ENCODE measurements around the gene ABITRAM.

Gene ABITRAM

GRCh38 chr9:108900176-108900575 is 34.0 kb upstream of the ABITRAM start:
- TF ChIP-seq, protein P1, sequence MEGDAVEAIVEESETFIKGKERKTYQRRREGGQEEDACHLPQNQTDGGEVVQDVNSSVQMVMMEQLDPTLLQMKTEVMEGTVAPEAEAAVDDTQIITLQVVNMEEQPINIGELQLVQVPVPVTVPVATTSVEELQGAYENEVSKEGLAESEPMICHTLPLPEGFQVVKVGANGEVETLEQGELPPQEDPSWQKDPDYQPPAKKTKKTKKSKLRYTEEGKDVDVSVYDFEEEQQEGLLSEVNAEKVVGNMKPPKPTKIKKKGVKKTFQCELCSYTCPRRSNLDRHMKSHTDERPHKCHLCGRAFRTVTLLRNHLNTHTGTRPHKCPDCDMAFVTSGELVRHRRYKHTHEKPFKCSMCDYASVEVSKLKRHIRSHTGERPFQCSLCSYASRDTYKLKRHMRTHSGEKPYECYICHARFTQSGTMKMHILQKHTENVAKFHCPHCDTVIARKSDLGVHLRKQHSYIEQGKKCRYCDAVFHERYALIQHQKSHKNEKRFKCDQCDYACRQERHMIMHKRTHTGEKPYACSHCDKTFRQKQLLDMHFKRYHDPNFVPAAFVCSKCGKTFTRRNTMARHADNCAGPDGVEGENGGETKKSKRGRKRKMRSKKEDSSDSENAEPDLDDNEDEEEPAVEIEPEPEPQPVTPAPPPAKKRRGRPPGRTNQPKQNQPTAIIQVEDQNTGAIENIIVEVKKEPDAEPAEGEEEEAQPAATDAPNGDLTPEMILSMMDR (conservative IDR thresholded peaks at IDR 0.05; ENCODE audit: low read length), result no peak
- TF ChIP-seq EZH2phosphoT487 (IDR thresholded peaks at IDR 0.05; ENCODE audit: borderline replicate concordance), result no peak
- no peaks in the 10 kb centered on the region for H3K79me2 ChIP-seq (ENCODE audit: insufficient read depth, low read length)
- no peak overlapping the region for H3K4me3 ChIP-seq (ENCODE audit: low read length, poor library complexity, severe bottlenecking)
- no peaks in the 10 kb centered on the region for H3F3A ChIP-seq (ENCODE audit: low read depth)
- H4K20me1 ChIP-seq (ENCODE audit: insufficient read depth, low read length, poor library complexity, severe bottlenecking), result no peaks in the 10 kb centered on the region
- no peaks in the 10 kb centered on the region for H3K4me1 ChIP-seq (ENCODE audit: insufficient read depth, low read length, poor library complexity, severe bottlenecking)
- no peaks in the 10 kb centered on the region for H3K9me3 ChIP-seq (ENCODE audit: insufficient read depth, low read depth, low read length)
- H3K36me3 ChIP-seq (ENCODE audit: insufficient read depth, low read length), result peaks cover 72% of the 10 kb centered on the region
- no peak overlapping the region for H3K9ac ChIP-seq (ENCODE audit: low read depth, low read length, poor library complexity, severe bottlenecking)
- H3K4me2 ChIP-seq (ENCODE audit: low read depth, low read length, poor library complexity, severe bottlenecking), result no peak overlapping the region
- no peak overlapping the region for H2AFZ ChIP-seq (ENCODE audit: low read length)
- H3K27me3 ChIP-seq (ENCODE audit: insufficient read depth, low read length, poor library complexity, severe bottlenecking), result no peaks in the 10 kb centered on the region
- no peaks in the 10 kb centered on the region for H3K9me2 ChIP-seq (replicated peaks; ENCODE audit: low read depth, low read length)

DNA sequence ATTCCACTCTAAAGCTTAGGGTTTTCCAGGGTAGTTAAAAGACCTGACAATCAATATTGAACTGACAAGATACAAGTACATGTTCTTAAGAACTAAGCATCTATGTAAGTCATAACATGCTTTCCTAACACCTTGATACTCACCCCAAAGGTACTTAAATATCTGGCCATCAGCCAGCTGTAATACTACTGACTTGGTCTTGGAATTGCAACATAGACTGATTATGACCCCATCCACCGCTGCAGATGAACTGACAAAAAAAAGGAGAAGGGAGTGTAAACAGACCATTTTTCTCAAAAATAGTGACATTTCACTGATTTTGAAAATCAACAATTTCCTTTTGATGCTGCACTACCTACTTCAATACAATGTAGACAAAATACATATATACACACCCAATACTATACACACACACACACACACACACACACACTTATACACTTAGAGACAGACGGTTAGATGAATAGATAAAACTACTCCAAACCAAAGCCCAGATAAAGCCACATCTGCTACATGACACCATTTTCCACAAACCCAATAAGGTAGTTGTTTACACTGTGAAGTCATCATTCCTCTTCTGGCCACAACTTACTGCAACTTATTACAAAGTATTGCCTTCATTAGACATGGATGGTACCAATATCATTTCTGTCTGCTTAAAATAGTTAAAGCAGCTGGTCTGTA is 30.6 kb upstream of the ABITRAM start:
- H2AFZ ChIP-seq (ENCODE audit: low read length), result no peak overlapping the region
- no peaks in the 10 kb centered on the region for H3K4me1 ChIP-seq (ENCODE audit: insufficient read depth, low read length, poor library complexity, severe bottlenecking)
- TF ChIP-seq EZH2phosphoT487 (IDR thresholded peaks at IDR 0.05; ENCODE audit: borderline replicate concordance), result no peak
- TF ChIP-seq, protein P1 (conservative IDR thresholded peaks at IDR 0.05; ENCODE audit: low read length), result no peak
- H3K27me3 ChIP-seq (ENCODE audit: insufficient read depth, low read length, poor library complexity, severe bottlenecking), result no peaks in the 10 kb centered on the region
- H3K4me2 ChIP-seq (ENCODE audit: low read depth, low read length, poor library complexity, severe bottlenecking), result no peak overlapping the region
- H3K79me2 ChIP-seq (ENCODE audit: insufficient read depth, low read length), result no peaks in the 10 kb centered on the region
- H3K9me2 ChIP-seq (replicated peaks; ENCODE audit: low read depth, low read length), result no peaks in the 10 kb centered on the region
- H3K4me3 ChIP-seq (ENCODE audit: low read length, poor library complexity, severe bottlenecking), result no peak overlapping the region
- H3K9me3 ChIP-seq (ENCODE audit: insufficient read depth, low read depth, low read length), result no peaks in the 10 kb centered on the region
- peaks cover 69% of the 10 kb centered on the region for H3K36me3 ChIP-seq (ENCODE audit: insufficient read depth, low read length)
- no peaks in the 10 kb centered on the region for H3F3A ChIP-seq (ENCODE audit: low read depth)
- H3K9ac ChIP-seq (ENCODE audit: low read depth, low read length, poor library complexity, severe bottlenecking), result no peak overlapping the region
- H4K20me1 ChIP-seq (ENCODE audit: insufficient read depth, low read length, poor library complexity, severe bottlenecking), result no peaks in the 10 kb centered on the region

DNA sequence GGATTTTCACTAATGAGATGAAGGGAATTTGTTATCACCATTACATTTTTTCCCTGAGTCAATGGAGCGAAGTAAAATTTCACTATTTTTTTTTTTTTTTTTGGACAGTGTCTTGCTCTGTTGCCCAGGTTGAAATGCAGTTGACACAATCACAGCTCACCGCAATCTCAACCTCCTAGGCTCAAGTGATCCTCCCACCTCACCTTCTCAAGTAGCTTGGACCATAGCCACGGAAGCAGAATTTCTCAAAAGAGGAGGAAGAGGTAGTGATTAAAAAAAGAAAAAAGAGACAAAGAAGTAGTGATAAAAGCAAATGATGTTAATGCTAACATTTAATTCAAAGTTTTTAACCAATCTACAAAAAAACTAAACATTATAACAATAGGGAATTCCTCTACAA is 30.0 kb upstream of the ABITRAM start:
- Histone ChIP-seq H3K36me3 (ENCODE audit: insufficient read depth, low read length) (peaks cover 70% of the 10 kb centered on the region; the same call in 1 of the 2 replicates), H3K4me2 (ENCODE audit: low read depth, low read length, poor library complexity, severe bottlenecking) (no peak overlapping the region), H3K9ac (ENCODE audit: low read depth, low read length, poor library complexity, severe bottlenecking) (no peak overlapping the region), H3F3A (ENCODE audit: low read depth) (no peaks in the 10 kb centered on the region), H4K20me1 (ENCODE audit: insufficient read depth, low read length, poor library complexity, severe bottlenecking) (no peaks in the 10 kb centered on the region), H3K27me3 (ENCODE audit: insufficient read depth, low read length, poor library complexity, severe bottlenecking) (no peaks in the 10 kb centered on the region), H3K4me1 (ENCODE audit: insufficient read depth, low read length, poor library complexity, severe bottlenecking) (no peaks in the 10 kb centered on the region), H3K9me2 (replicated peaks; ENCODE audit: low read depth, low read length) (no peaks in the 10 kb centered on the region), H3K79me2 (ENCODE audit: insufficient read depth, low read length) (no peaks in the 10 kb centered on the region), H2AFZ (ENCODE audit: low read length) (no peak overlapping the region), H3K9me3 (ENCODE audit: insufficient read depth, low read depth, low read length) (no peaks in the 10 kb centered on the region), H3K4me3 (ENCODE audit: low read length, poor library complexity, severe bottlenecking) (no peak overlapping the region)
- no peak for TF ChIP-seq EZH2phosphoT487 (IDR thresholded peaks at IDR 0.05; ENCODE audit: borderline replicate concordance)
- TF ChIP-seq, protein P1 (conservative IDR thresholded peaks at IDR 0.05; ENCODE audit: low read length), result no peak

Data from Loucy (cell line).